Body of pancreas (tissue), 4 donors: ENCODE measurements around the gene SKAP1.

Experiments used
- CTCF ChIP-seq, 7 experiments: fragments of 450-650 bp in 4 of 7; fragments of 200-600 bp in 3 of 7; sonication (generic) in 3 of 7; IDR thresholded peaks; one replicate each; pipeline ENCODE4 v1.5.1; 2016 to 2019; ENCODE audit warnings: antibody characterized with exemption in 7 of 7
- POLR2A ChIP-seq, 3 donors: fragments of 450-650 bp; IDR thresholded peaks; one replicate each; pipeline ENCODE4 v1.6.1; 2016; ENCODE audit warnings: antibody characterized with exemption in 3 of 3, mild to moderate bottlenecking in 2 of 3

GRCh38 chr17:48144976-48145798 lies 284.8 kb downstream of the SKAP1 start:
- TF ChIP-seq POLR2A (IDR thresholded peaks at IDR 0.05) = no peak
- TF ChIP-seq CTCF (IDR thresholded peaks at IDR 0.05) = no peak
